NCI-H2196 treated with DMSO at 0.1 percent for 48 hours (cell line): ENCODE measurements around the gene RGS7.
"Not testable (repeated sequence)": the region's sequence is repeated elsewhere in the genome, so short reads cannot be mapped to it uniquely, and the experiment has no call there.

Experiments
- DNase-seq: peaks from one replicate; lab custom pipeline; 2025; ENCODE audit not compliant: unreplicated experiment; lab: John Stamatoyannopoulos, UW

The RGS7 gene

DNA sequence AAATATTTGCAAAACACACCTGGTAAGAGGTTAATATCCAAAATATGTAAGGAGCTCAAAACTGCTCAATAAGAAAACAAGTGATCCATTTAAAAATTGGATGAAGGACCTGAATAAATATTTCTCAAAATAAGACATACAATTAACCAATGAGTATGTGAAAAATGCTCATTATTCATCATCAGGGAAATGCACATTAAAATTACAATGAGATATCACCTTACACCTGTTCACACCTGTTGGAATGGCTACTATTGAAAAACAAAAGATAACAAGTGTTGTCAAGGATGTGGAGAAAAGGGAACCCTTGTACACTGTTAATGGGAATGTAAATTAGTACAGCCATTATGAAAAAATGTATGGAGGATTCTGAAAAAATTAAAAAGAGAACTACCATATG, 609.1 kb downstream of the RGS7 start:
- DNase-seq: no peak

DNA sequence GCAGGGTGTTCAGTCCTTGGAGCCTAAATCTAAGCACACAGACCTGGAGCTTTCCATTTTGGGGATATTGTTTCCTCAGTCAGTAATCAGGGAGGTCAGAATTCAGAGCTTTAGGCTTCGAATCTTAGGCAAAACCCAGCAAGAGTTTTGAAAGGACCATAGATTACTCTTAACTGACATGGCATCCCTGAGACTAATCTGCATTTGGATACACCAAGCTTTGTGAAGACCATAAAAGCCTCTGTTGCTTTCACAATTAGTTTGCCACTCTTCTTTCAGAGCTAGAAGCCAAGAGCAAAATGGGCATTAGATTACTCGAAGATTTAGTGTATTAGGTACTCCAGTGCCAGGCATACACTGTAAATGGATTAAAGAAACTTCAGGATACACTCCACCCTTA, 613.3 kb downstream of the RGS7 start:
- DNase-seq: no peak

DNA sequence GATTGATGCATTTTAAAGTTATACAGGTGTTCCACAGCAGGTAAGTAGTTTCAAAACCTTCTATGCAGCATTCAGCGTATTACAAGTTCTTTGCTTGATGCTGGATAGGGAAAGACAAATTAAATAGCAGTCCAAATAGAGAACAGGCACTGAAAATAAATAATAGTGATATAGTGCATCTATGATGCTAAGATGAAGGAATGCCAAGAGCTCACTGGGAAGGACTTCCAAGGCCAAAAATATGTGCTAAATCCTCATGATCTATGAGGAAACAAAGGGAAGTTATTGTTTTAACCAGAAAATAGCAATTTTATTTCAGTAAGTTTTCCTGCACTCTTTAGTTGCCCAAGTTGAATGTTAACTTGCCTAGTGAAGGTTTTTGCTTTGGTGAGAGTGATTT, 617.3 kb downstream of the RGS7 start:
- DNase-seq: no peak

DNA sequence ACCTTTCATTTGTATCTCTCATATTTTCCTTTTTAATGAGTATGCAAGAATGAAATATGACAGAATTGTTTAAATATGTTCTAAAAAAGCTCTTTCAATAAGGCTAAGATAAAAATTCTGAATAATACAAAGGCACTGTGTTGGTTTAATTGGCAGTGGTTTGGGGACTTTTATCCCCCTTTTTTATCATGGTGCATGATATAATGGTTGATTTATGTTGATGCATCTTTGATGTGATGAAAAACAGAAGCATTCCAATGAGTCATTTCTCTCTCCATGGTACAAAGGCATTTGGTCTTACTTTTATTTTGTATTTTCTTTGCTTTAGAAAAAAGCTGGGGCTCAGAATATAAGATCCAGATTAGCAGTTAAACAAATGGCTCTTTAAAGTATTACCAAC, 617.9 kb downstream of the RGS7 start:
- DNase-seq: no peak

DNA sequence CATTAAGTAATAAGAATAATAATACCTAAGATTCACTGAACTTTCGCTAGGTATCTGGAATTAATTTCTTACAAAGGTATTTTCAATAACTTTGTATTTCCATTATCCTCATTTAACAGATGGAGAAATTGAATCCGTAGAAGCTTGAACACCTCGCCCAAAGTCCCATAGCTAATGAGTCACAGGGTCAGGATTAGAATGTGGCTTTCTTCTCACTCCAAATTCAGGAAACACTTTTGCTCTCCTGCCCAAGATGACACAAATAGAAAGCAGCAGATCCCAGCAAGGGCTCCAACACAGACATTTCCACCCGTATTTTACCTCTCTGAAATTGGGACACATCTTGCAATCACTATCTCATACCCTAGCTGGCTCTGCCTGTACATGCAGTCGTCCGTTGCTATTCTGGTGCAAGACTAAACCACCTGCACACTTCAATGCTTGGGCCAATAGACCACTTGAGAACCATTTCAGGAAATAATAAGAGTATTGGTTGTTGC, 619.2 kb downstream of the RGS7 start:
- no peak for DNase-seq

DNA sequence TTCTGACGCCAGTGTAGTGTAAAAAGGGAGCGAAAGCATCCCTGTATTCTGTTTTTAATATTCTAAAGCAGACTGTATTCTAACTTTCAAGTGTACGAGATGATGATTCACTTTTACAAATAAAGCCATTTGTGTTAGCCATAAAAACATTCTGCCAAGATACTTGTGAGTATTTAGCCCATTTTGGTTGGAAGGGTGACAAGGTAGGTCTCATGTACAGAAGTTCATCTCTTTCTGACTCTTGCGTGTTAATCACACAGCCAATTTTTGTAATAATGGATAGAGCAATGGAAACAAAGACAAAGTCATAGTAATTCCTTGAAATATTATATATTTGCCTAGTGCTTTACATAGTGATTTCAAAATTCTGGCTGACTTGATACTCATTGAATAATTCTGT, 619.7 kb downstream of the RGS7 start:
- no peak for DNase-seq

DNA sequence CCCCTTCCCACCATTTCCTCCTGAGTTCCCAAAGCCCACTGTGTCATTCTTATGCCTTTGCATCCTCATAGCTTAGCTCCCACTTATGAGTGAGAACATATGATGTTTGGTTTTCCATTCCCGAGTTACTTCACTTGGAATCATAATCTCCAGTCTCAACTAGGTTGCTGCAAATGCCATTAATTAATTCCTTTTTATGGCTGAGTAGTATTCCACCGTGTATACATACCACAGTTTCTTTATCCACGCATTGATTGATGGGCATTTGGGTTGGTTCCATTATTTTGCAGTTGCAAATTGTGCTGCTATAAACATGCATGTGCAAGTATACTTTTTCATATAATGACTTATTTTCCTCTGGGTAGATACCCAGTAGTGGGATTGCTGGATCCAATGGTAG, 622.3 kb downstream of the RGS7 start:
- not testable (repeated sequence) for DNase-seq

DNA sequence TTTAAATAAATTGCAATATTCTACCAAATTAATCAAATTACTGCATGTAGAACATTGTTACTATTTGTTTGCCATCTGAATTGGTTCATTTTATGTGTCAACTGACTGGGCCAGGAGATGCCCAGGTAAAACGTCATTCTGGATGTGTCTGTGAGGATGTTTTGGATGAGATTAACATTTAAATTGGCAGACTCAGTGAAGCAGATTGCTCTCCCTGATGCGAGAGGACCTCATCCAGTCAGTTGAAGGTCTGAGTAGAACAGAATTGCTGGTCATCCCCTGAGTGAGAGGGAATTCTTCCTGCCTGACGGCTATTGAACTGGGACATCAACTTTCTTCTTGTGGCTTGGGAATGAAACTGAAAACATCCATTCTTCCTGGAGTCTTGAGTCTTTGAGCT, 623.0 kb downstream of the RGS7 start:
- DNase-seq: no peak

DNA sequence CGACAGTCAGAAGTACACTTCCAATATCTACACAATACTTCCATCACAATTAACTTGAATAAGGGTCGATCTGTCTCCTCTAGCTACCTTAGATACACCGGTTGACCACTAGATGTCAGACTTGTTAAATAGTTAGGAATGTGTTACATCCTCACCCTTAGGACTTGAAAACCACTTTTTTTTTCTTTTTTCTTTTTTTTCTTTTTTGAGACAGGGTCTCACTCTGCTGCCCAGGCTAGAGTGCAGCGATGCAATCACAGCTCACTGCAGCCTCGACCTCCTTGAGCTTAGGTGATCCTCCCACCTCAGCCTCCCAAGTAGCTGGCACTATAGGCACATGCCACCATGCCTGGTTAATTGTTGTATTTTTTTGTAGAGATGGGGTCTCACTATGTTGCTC, 624.6 kb downstream of the RGS7 start:
- DNase-seq: peak; percentile 20
